GM19463 (cell line): ENCODE measurements around the gene RELCH.

Experiments
- ATAC-seq: cut with Tn5 transposase; IDR thresholded peaks from one replicate; pipeline ENCODE4 v1.9.1; 2021; ENCODE audit warnings: mild to moderate bottlenecking, moderate library complexity; ENCODE audit not compliant: unreplicated experiment

Gene RELCH

GRCh38 chr18:62258093-62258492 is 71.0 kb downstream of the RELCH start:
- peak; percentile 45 for ATAC-seq

GRCh38 chr18:62258616-62259015 is 71.6 kb downstream of the RELCH start:
- peak; percentile 77 for ATAC-seq

- no peak for ATAC-seq
These were observed 75.0 kb downstream of the RELCH start for GRCh38 chr18:62262061-62262460.

GRCh38 chr18:62264984-62265383 is 77.9 kb downstream of the RELCH start:
- ATAC-seq: no peak

GRCh38 chr18:62277045-62277444 is 90.0 kb downstream of the RELCH start:
- no peak for ATAC-seq

- no peak for ATAC-seq
These were observed 92.5 kb downstream of the RELCH start for GRCh38 chr18:62279561-62279960.

- no peak for ATAC-seq
These were observed 93.0 kb downstream of the RELCH start for GRCh38 chr18:62280058-62280457.

- ATAC-seq: no peak
These were observed 93.7 kb downstream of the RELCH start for GRCh38 chr18:62280786-62281185.

- no peak for ATAC-seq
These were observed 94.6 kb downstream of the RELCH start for GRCh38 chr18:62281684-62282083.

- ATAC-seq: no peak
These were observed 95.2 kb downstream of the RELCH start for GRCh38 chr18:62282188-62282629.

- no peak for ATAC-seq
These were observed 97.6 kb downstream of the RELCH start for GRCh38 chr18:62284637-62285036.

- ATAC-seq: no peak
These were observed 98.2 kb downstream of the RELCH start for GRCh38 chr18:62285281-62285680.

- ATAC-seq: peak; percentile 52
These were observed 101.0 kb downstream of the RELCH start for GRCh38 chr18:62287781-62288664.

GRCh38 chr18:62288665-62289008 is 101.6 kb downstream of the RELCH start:
- peak; percentile 38 for ATAC-seq

- peak; percentile 59 for ATAC-seq
These were observed 102.0 kb downstream of the RELCH start for GRCh38 chr18:62289047-62289446.

- no peak for ATAC-seq
These were observed 107.0 kb downstream of the RELCH start for GRCh38 chr18:62294073-62294472.

- no peak for ATAC-seq
These were observed 113.4 kb downstream of the RELCH start for GRCh38 chr18:62300359-62300963.

- no peak for ATAC-seq
These were observed 114.3 kb downstream of the RELCH start for GRCh38 chr18:62301322-62301721.

GRCh38 chr18:62312851-62313250 is 125.8 kb downstream of the RELCH start:
- ATAC-seq: no peak

- no peak for ATAC-seq
These were observed 131.4 kb downstream of the RELCH start for GRCh38 chr18:62318228-62319180.

- no peak for ATAC-seq
These were observed 134.1 kb downstream of the RELCH start for GRCh38 chr18:62321201-62321600.
